ENCODE measurements around the gene RUFY4. TPM values are rescaled to one million over a fixed set of nuclear protein-coding genes. Genes with fewer than 3 reads are reported as not detected.
"Not testable (repeated sequence)": the region's sequence is repeated elsewhere in the genome, so short reads cannot be mapped to it uniquely, and the experiment has no call there.

RUFY4 gene
- total RNA-seq, 6 experiments from 2014 or later: not detected

DNA sequence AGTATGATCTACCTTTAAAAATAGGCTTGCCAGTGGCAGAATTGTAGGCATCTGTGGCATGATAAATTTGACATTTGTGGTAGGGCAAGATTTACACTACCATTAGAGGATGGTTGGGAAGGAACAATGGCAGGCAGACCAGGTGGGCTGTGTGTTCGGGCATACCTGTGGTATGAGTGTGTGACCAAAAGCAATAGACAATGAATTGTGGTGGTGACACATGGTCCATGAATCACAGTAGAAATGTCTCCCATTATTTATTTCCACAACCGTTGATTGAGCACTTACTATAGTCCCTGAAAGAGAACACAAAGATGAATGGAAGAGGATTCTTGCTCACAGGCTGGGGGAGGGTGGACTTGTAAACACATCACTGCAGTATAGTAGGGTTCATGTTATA is 29.9 kb upstream of the RUFY4 start:
- TF ChIP-seq, protein P1, sequence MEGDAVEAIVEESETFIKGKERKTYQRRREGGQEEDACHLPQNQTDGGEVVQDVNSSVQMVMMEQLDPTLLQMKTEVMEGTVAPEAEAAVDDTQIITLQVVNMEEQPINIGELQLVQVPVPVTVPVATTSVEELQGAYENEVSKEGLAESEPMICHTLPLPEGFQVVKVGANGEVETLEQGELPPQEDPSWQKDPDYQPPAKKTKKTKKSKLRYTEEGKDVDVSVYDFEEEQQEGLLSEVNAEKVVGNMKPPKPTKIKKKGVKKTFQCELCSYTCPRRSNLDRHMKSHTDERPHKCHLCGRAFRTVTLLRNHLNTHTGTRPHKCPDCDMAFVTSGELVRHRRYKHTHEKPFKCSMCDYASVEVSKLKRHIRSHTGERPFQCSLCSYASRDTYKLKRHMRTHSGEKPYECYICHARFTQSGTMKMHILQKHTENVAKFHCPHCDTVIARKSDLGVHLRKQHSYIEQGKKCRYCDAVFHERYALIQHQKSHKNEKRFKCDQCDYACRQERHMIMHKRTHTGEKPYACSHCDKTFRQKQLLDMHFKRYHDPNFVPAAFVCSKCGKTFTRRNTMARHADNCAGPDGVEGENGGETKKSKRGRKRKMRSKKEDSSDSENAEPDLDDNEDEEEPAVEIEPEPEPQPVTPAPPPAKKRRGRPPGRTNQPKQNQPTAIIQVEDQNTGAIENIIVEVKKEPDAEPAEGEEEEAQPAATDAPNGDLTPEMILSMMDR (IDR thresholded peaks at IDR 0.05): no peak
- Mint-ChIP-seq H3K36me3 (ENCODE audit: low read depth) (no peaks in the 10 kb centered on the region), H3K9me3 (no peaks in the 10 kb centered on the region), H3K4me3 (no peak overlapping the region), H3K4me1 (ENCODE audit: low read depth) (peaks cover 12% of the 10 kb centered on the region), H3K27me3 (ENCODE audit: insufficient read depth) (peaks cover 28% of the 10 kb centered on the region), H3K27ac (no peak overlapping the region)
- DNase-seq: peak; percentile 22

DNA sequence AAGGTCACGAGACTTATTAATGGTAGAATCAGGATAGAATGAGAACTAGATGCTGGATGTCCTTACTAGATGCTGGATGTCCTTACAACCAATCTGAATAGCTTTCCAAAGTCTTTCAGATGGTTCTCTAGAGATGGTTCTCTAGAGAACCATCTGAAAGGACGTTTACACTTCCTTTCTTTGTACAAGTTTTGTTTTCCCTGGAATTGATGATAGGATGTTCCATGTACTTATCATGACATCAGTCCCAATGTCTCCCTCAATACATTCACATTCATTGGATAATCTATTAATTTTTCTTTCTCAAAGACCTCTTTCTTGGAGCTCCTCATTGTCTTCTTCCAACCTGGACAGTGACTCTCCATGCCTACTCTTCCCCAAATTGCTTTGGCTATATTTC is 28.2 kb upstream of the RUFY4 start:
- no peak overlapping the region for H3K27ac Mint-ChIP-seq
- no peak for DNase-seq
- TF ChIP-seq, protein P1 (IDR thresholded peaks at IDR 0.05): no peak
- H3K9me3 Mint-ChIP-seq: no peaks in the 10 kb centered on the region
- no peaks in the 10 kb centered on the region for H3K36me3 Mint-ChIP-seq (ENCODE audit: low read depth)
- peaks cover 30% of the 10 kb centered on the region for H3K27me3 Mint-ChIP-seq (ENCODE audit: insufficient read depth)
- H3K4me3 Mint-ChIP-seq: no peak overlapping the region
- peaks cover 12% of the 10 kb centered on the region for H3K4me1 Mint-ChIP-seq (ENCODE audit: low read depth)

DNA sequence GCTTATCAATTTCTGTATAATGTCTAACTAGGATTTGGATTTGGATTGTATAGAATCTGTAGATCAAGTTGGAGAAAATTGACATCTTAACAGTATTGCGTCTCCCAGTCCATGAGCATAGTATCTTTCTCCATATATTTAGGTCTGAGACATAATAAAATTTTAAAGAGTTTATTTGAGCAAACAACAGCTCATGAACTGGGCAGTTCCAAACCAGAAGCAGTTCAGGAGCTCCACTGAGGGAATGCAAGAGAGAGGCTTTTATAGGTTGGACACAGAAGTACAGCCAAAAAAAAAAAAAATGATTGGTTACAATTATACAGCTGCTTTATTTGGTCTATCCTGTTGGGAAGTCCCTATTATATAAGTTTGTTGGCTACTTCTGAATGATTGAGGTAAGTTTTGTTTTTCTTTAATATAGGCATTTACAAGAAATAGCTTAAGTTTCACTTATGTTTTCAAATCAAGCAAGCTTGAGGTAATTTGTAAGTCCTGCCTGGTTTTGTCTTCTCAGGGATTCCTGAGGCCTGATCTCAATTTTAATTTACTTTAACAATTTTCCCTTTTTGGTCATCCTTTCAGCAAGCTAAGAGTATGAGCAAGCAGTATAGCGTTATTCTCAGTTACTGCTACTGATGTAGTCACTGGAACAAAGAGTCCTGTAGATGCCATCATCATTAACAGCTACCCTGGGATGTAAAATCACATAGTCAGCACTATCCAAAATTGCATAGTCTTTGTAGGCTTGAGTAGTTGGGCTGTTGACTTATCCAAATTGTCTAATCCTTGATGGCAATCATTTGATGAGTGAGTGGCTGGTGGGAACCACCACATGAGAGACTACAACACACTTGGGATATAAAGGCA is 27.5 kb upstream of the RUFY4 start:
- Mint-ChIP-seq H3K4me1 (ENCODE audit: low read depth) (peaks cover 12% of the 10 kb centered on the region), H3K9me3 (no peaks in the 10 kb centered on the region), H3K27ac (no peak overlapping the region), H3K36me3 (ENCODE audit: low read depth) (no peaks in the 10 kb centered on the region), H3K4me3 (no peak overlapping the region), H3K27me3 (ENCODE audit: insufficient read depth) (peaks cover 32% of the 10 kb centered on the region)
- TF ChIP-seq, protein P1 (IDR thresholded peaks at IDR 0.05): no peak
- no peak for DNase-seq

DNA sequence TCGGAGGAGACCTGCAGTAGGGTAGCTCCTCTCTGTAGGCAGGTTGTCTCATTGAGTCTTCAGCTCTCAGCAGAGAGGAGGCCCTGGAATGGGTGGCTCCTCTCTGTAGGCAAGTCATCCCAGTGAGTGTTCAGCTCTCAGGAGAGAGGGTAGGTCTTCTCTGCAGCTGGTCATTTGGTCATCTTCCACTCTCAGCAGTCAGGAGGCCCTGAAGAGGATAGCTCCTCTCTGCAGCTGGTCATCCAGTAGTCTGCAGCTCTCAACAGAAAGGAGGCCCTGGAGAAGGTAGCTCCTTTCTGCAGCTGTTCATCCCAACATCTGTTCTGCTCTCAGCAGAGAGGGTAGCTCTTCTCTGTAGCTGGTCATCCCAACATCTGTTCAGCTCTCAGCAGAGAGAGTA is 26.0 kb upstream of the RUFY4 start:
- H3K27me3 Mint-ChIP-seq (ENCODE audit: insufficient read depth): peaks cover 33% of the 10 kb centered on the region
- H3K27ac Mint-ChIP-seq: no peak overlapping the region
- no peaks in the 10 kb centered on the region for H3K36me3 Mint-ChIP-seq (ENCODE audit: low read depth)
- no peak overlapping the region for H3K4me3 Mint-ChIP-seq
- TF ChIP-seq, protein P1 (IDR thresholded peaks at IDR 0.05): no peak
- H3K9me3 Mint-ChIP-seq: no peaks in the 10 kb centered on the region
- no peak for DNase-seq
- H3K4me1 Mint-ChIP-seq (ENCODE audit: low read depth): peaks cover 12% of the 10 kb centered on the region

DNA sequence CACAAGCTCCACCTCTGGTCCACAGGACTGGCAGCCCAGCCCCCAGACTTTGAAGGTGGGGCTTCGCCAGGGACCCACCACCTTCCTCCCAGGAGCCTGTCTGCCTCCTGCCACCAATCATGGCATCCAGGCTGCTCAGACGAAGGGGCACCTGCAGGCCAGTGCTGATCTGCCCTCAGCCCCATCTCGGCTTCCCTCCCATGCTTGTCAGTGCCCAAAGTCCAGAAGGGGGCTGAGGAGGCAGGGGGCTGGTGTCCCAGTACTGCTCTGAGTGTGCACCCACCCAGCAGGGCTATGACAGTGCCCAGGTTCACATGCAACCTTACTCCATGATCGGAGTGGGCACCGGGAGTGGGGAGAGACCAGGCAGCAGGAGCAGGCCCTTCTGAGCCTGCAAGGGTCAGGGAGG is 25.3 kb upstream of the RUFY4 start:
- no peaks in the 10 kb centered on the region for H3K36me3 Mint-ChIP-seq (ENCODE audit: low read depth)
- H3K4me1 Mint-ChIP-seq (ENCODE audit: low read depth): peaks cover 9% of the 10 kb centered on the region
- TF ChIP-seq, protein P1 (IDR thresholded peaks at IDR 0.05): no peak
- H3K27me3 Mint-ChIP-seq (ENCODE audit: insufficient read depth): peaks cover 37% of the 10 kb centered on the region
- DNase-seq: no peak
- H3K4me3 Mint-ChIP-seq: no peak overlapping the region
- H3K27ac Mint-ChIP-seq: no peak overlapping the region
- no peaks in the 10 kb centered on the region for H3K9me3 Mint-ChIP-seq

DNA sequence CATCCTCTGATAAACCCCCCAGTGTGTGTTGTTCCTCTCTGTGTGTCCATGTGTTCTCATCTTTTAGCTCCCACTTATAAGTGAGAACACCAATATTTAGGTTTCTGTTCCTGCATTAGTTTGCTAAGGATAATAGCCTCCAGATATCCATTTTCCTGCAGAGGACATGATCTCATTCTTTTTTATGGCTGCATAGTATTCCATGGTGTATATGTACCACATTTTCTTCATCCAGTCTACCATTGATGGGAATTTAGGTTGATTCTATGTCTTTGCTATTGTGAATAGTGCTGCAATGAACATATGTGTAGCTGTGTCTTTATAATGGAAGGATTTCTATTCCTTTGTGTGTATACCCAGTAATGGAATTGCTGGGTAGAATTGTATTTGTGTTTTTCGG is 24.5 kb upstream of the RUFY4 start:
- not testable (repeated sequence) for H3K36me3 Mint-ChIP-seq (ENCODE audit: low read depth); H3K4me3 Mint-ChIP-seq; H3K9me3 Mint-ChIP-seq; H3K4me1 Mint-ChIP-seq (ENCODE audit: low read depth); H3K27ac Mint-ChIP-seq; DNase-seq
- H3K27me3 Mint-ChIP-seq (ENCODE audit: insufficient read depth): peaks cover 41% of the 10 kb centered on the region

All from HFFc6 (cell line).